HG03354 (cell line): ENCODE data around the gene HIF1A.
"Not testable (repeated sequence)": the region's sequence is repeated elsewhere in the genome, so short reads cannot be mapped to it uniquely, and the experiment has no call there.

ENCODE experiments used
- ATAC-seq: cut with Tn5 transposase; IDR thresholded peaks from one replicate; pipeline ENCODE4 v1.9.1; 2021; ENCODE audit warnings: mild to moderate bottlenecking; ENCODE audit not compliant: unreplicated experiment, poor library complexity, severe bottlenecking

The HIF1A gene

DNA sequence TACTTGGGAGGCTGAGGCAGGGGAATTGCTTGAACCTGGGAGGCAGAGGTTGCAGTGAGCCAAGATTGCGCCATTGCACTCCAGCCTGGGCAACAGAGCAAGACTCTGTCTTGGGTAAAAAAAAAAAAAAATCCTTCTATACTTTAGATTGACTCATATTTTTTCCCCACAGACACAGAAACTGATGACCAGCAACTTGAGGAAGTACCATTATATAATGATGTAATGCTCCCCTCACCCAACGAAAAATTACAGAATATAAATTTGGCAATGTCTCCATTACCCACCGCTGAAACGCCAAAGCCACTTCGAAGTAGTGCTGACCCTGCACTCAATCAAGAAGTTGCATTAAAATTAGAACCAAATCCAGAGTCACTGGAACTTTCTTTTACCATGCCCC lies 42.6 kb downstream of the HIF1A start:
- ATAC-seq: no peak

DNA sequence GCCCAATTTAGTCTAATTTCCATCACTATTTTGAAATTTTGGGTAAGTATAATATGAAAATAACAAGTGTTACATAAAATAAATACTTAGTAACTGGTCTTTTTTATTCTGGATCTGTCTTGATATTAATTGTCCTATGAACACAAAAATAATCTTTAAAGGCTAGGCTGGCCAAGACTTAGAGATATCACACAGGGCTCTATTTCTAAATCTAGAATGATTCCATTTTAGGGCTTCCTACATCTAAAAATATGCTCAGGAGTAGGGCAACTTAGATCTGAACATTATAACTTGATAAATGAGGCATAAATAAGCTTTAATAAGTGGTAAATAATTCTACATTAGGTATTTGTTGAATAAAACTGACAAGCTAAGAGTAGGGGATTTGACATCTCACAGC lies 43.8 kb downstream of the HIF1A start:
- ATAC-seq: no peak

DNA sequence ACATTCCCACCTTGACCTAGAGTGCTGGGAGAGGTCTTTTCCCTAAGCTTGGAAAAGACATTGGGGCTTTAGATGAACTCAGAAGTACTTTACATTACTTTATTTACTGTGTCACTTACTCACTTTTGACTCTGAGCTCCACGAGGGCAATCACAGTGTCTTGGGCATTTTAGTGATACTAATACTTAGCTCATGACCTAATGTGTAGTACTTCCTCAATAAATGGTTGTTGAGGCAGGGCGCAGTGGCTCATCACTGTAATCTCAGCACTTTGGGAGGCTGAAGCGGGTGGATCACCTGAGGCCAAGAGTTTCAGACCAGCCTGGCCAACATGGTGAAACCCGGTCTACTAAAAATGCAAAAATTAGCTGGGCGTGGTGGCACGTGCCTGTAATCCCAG lies 47.1 kb downstream of the HIF1A start:
- no peak for ATAC-seq

DNA sequence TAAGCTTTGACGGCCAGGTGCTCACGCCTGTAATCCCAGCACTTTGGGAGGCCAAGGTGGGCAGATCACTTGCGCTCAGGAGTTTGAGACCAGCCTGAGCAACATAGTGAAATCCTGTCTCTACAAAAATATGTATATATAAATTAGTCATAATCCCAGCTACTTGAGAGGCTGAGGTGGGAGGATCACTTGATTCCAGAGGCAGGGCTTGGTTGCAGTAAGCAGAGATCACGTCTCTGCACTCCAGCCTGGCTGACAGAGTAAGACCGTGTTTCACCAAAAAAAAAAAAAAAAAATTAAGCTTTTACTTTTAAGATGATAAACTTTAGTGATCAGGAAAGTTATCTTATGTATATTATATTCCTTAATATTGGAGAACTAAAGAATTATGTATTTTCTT lies 48.9 kb downstream of the HIF1A start:
- no peak for ATAC-seq

DNA sequence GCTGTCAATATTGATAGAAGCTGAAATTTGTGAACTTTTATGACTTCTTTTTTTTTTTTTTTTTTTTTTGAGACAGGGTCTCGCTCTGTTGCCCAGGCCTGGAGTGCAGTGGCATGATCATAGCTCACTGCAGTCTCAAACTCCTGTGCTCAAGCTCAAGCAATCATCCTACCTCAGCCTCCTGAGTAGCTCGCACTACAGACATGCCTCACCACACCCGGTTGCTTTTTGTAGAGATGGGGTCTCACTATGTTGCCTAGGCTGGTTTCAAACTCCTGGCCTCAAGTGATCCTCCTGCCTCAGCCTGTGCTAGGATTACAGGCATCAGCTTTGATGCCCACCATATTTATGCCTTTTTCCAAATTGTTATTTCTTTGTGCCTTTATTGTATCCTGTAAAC lies 51.0 kb downstream of the HIF1A start:
- not testable (repeated sequence) for ATAC-seq

DNA sequence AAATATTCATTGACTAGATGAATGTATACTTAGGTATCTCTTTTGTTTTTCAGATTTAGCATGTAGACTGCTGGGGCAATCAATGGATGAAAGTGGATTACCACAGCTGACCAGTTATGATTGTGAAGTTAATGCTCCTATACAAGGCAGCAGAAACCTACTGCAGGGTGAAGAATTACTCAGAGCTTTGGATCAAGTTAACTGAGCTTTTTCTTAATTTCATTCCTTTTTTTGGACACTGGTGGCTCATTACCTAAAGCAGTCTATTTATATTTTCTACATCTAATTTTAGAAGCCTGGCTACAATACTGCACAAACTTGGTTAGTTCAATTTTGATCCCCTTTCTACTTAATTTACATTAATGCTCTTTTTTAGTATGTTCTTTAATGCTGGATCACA lies 51.6 kb downstream of the HIF1A start:
- no peak for ATAC-seq

DNA sequence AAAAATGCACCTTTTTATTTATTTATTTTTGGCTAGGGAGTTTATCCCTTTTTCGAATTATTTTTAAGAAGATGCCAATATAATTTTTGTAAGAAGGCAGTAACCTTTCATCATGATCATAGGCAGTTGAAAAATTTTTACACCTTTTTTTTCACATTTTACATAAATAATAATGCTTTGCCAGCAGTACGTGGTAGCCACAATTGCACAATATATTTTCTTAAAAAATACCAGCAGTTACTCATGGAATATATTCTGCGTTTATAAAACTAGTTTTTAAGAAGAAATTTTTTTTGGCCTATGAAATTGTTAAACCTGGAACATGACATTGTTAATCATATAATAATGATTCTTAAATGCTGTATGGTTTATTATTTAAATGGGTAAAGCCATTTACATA lies 52.0 kb downstream of the HIF1A start:
- ATAC-seq: no peak

DNA sequence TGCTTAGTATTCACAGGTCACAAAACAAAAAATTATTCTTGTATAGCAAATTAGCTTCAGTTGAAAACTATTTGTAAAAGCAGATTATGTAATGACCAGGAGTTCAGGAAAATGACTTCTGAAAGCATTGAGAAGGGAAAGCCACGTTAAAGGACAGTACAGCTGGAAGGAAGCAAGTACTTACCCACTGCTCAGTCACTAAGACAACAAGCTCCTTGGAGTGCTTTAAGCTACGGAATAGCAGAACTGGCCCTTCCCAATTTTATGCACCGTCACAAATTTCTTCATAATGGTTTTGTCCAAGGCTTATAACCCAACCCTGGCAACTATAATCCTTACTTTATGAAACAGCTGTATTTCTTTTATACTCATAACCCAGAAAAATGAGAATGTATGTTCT lies 54.0 kb downstream of the HIF1A start:
- no peak for ATAC-seq

DNA sequence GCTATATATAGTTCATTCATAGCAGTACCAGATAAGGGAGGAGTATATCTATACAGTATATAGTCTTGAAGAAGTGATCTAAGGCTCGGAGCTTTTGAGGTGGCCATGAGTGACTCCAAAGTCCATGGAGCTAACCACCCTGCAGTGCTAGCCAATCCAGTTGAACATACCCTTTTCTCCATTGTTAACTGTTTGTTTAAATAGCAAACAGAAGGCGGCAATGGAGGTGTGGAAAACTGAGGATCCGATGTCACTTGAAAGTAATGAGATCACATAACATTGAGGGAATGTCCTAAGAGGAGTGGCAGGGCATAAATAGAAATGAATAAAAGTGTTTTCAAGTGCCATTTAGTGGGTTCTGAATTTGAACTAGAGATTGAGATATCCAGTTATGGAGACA lies 54.6 kb downstream of the HIF1A start:
- no peak for ATAC-seq

DNA sequence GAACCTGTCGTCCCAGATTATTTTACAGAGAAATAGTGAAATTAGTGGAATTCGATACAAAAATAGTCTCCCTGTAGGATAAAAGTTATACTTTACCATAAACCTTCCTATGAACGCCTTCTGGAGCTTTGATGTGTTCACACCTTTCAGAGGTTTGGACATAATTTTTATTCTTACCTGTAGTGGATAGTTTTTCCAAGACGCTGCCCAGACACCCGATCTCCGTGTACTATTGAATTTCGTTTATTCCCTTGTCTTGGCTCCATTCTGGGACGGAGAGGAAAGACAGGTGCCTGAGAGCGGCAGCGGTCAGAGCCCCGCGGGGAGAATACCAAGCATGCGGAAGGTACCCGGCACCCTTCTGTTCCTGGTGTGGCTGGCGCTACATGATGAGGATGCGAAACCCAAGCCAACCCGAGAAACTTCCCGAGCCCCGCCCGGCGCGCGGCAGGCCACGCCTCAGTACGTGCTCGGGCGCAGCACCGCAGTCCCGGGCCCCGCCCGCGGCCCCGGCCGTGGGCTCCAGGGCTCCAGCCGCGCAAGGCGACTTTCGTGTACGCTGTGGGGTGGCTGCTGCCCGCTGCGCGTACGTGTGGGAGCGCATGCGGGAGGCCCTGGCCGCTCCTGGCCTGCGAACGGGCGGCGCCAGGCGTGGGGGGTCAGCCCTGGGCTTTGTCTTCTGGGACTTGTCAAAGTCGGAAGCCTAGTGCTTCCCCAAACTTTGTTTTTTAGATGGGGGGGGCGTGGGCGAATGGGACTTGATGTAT lies 55.6 kb downstream of the HIF1A start:
- peak; percentile 92 for ATAC-seq

DNA sequence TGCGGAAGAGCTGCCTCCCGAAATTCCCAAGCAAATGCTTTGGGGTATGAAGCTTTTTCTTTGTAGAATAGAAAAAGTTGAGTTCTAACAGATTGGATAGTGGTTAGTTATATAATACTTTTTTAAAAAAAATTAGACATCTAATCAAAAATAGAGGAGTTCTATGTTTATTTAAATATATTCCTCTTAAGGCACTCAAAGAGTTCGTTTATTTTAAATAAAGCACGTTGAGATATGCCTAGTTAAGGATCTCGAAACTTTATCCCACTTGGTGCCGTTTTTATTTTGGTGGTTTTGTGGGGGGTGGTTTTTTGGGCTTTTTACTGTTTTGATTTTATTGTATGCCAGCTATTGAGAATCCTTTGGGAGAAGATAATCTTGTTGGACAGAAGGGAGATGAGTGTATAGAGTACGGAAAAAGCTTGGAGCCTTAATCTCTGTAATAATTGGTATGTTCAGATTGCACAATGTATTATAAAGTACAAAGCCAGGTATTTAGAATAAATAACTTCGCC lies 56.2 kb downstream of the HIF1A start:
- no peak for ATAC-seq

DNA sequence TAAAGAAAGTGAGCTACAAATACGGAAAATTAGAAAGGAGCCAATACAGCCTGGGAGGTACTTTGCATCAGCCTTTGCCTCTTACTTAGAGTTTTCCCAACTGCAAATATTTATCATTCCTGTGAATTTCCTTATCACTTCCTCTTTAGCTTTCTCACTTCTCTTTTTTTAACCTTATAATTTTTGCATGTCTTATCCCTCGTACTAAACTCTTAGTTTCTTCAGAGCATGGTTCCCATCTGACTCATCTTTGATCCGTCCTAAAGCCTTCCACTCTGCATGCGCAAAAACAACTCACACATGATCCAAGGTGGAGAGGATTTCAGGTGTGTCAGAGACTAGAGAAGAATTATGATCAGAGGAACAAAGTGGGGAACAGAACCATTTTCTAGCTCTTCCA lies 57.3 kb downstream of the HIF1A start:
- peak; percentile 54 for ATAC-seq

DNA sequence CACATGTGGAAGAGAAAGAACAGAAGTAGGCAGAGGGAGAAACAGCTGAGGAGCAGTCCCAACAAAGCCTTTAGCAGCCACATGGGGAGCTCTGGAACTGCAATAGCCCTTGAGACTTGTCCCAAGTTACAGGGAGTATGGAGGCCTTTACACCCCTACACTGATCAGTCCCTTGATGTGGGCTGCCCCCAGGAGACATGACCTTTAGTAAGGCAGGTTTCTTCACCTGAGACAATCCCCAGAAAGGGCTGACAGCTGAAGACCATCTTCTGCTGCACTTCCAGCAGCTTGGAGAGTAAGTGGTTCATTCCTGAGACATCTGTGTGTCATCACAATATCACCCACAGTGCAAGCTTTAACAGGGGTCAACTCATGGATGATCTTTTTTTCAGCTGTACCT lies 58.3 kb downstream of the HIF1A start:
- ATAC-seq: no peak

DNA sequence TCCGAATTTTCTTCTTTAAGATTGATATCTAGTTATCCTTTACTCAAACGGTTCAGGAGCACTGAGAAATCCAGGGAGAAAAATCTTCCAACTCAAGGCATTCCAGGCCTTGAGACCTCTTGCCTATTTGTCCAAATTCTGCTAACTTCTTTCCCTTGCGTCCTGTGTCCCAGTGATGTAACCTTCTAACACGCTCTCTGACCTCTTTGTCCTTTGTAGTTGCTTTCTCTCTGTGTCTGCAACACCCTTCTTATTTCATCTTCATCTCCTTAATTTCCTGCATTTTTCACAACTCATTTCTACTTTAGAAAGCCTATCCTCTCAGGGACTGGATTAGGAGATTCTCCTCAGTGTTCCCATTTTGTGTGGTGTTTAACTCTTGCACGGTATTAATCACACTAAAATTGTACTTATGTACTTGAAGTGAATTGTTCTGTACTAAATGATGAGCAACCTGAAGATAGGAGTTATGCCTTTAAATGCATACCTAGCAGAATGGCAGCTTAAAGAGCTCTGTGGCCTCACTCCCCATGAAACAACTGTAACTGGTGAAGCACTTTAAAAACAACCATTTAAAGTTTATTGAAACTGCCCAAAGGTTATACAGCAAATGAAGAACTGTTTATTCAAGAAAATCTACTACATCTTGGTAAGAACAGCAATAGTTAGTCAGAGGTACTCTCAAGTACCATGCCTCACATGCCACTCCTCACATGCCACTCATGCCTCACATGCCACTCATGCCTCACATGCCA lies 59.5 kb downstream of the HIF1A start:
- ATAC-seq: no peak

DNA sequence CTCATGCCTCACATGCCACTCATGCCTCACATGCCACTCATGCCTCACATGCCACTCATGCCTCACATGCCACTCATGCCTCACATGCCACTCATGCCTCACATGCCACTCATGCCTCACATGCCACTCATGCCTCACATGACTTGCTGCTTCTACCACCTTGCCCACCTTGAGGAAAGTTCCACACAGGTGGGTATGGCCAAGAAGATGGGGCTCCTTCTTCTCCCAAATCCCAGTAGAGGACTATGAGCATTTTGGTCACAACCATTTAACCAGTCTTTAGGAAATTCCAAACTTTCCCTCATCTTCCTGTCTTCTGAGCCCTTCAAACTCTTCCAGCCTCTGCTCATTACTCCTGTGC lies 60.0 kb downstream of the HIF1A start:
- not testable (repeated sequence) for ATAC-seq

DNA sequence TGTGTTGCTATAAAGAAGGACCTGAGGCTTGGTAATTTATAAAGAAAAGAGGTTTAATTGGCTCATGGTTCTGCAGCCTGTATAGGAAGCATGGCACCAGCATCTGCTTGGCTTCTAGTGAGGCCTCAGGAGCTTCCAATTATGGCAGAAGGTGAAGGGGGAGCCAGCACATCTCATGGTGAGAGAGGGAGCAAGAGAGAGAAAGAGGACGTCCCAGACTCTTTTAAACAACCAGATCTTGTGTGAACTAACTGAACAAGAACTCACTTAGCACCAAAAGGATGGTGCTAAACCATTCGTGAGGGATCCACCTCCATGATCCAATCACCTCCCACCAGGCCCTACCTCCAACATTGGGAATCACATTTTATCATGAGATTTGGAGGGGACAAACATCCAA lies 60.8 kb downstream of the HIF1A start:
- no peak for ATAC-seq

DNA sequence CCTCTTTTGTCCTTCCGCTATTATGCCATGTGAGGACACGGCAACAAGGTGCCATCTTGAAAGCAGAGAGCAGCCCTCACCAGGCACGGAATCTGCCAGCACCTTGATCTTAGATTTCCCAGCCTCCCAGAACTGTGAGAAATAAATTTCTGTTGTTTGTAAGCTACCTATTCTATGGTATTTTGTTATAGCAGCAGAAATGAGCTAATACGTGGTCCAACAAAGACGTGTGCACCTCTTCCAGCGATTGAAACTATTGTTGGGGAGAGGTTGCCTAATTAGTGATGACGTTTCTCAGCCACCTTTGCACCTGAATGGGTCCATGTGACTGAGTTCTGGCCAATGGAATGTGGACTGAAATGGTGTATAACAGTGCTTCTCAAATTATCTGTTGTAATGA lies 64.6 kb downstream of the HIF1A start:
- ATAC-seq: no peak

DNA sequence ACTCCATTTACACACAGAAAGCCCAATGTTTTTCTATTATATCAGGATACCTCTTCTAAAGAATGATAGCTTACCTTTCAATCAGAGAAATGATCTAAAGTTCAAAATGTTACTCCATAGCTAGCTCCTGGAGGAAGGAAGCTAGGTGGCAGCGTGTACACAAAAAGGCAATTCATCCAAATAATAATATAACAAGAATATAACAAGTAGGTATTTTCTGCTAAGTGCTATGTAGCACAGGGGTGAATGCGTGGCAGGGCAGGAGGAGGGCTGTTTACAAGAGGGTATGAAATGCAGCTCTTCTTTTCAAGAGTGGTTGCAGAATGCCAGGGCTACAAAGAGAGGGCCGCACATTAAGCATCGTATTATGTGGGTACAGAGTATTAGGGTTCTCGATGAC lies 66.2 kb downstream of the HIF1A start:
- peak; percentile 2 for ATAC-seq

DNA sequence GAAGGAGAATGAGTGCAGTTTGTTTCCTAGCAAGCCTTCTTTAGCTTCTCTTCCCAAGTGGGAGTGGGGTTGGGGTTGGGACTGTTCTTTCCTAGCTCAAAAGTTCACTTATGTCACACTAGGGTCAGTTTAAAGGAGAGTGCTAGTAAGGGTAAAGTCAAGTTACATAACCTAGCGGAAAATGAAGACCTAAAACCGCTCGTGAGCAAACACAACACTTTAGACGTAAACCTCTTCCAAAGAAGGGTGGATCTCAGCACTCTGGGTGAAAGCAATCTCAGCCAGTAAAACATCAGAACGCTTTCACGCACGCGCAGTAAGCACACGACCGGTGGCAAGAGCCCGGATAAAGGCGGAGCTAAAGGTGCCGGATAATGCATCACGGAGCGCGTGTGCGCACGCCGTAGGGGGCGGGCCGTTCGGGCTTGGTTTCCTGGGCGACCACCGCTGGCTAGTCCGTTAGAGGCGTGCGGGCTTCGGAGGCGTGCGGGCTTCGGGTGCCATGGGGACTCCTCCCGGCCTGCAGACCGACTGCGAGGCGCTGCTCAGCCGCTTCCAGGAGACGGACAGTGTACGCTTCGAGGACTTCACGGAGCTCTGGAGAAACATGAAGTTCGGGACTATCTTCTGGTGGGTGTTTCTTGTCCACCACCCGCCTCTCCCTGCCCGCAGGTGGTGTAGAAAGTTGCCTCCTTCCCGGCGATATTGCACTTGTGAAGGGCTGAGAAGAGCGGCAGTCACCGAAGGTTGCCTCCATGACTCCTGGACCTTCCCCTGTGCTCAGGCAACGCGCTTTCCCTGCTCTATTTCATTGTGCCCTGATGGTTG lies 66.9 kb downstream of the HIF1A start, which contains the start of gene SNAPC1:
Gene SNAPC1, plus strand, starts transcription at position 462 of the 828 bp plus-strand sequence. Its CDS starts 41 bp downstream, at position 503.
- peak; percentile 100 for ATAC-seq
